ENCODE measurements around the gene TTC7B. TPM values are rescaled to one million over a fixed set of nuclear protein-coding genes. Genes with fewer than 3 reads are reported as not detected.
"Not testable (repeated sequence)": the region's sequence is repeated elsewhere in the genome, so short reads cannot be mapped to it uniquely, and the experiment has no call there.

The TTC7B gene
- total RNA-seq, 4 donors from 2014 or later: 3.3 to 18.1 (median 10.0) TPM

DNA sequence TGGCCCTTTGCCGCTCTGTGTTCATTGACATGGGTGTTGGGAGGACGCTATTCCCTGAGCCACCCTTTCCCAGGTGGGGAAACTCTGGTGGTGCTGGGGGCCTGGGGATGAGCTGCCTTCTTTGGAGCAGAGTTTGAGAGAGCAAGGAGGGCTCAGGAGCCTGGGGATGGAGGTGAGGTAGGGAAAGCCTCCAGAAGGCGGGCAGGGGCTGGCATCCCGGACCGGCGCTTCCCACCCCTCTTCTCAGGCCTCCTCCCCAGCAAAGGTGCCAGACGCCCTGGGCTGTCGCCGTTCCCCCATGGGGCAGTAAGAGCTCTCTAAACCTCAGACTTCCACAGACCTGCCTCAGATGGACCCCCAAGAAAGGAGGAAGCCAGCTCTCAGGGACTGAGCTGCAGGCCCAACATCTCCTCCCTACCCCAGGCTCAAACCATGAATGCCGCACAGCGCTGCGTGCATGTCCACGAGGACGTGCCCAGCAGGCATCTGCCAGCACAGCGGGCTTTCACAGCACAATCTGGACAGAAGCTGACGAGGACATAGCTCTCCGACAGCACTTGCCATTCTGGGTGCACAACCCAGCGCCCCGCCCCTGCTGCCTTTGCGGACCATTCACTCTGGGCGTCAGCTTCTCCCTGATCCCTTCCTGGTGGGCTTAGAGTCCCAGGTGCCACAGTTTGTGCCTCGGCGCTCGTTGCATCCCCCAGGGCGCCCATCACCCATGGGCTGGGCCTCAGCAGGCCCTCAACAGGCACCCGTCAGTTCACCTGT lies 14.9 kb upstream of the TTC7B start:
- no peak for TF ChIP-seq POLR2A (IDR thresholded peaks at IDR 0.05)
- TF ChIP-seq, protein P1, sequence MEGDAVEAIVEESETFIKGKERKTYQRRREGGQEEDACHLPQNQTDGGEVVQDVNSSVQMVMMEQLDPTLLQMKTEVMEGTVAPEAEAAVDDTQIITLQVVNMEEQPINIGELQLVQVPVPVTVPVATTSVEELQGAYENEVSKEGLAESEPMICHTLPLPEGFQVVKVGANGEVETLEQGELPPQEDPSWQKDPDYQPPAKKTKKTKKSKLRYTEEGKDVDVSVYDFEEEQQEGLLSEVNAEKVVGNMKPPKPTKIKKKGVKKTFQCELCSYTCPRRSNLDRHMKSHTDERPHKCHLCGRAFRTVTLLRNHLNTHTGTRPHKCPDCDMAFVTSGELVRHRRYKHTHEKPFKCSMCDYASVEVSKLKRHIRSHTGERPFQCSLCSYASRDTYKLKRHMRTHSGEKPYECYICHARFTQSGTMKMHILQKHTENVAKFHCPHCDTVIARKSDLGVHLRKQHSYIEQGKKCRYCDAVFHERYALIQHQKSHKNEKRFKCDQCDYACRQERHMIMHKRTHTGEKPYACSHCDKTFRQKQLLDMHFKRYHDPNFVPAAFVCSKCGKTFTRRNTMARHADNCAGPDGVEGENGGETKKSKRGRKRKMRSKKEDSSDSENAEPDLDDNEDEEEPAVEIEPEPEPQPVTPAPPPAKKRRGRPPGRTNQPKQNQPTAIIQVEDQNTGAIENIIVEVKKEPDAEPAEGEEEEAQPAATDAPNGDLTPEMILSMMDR (IDR thresholded peaks at IDR 0.05): no peak
- intact Hi-C loops (cut with DNase I): no loop called here
- 84 to 93% methylated on average over 9 to 12 of the region's 26 CpGs for WGBS, 2 donors

GRCh38 chr14:90829677-90830076 lies 13.4 kb upstream of the TTC7B start:
- intact Hi-C loops (cut with DNase I): no loop called here
- no peak overlapping the region for H3K4me3 ChIP-seq
- no peaks in the 10 kb centered on the region for H3K36me3 ChIP-seq
- DNase-seq: no peak
- TF ChIP-seq POLR2A (IDR thresholded peaks at IDR 0.05): no peak
- TF ChIP-seq, protein P1 (IDR thresholded peaks at IDR 0.05): no peak
- H3K9me3 ChIP-seq: no peaks in the 10 kb centered on the region
- peaks cover 4 to 20% (median 7%) of the 10 kb centered on the region in 3 donors for H3K4me1 ChIP-seq
- H3K27ac ChIP-seq: no peak overlapping the region
- H3K27me3 ChIP-seq: no peaks in the 10 kb centered on the region
- WGBS, 2 donors: 92% methylated on average over 4 of the region's 4 CpGs; no CpG with 5 or more reads in 1 of the 2 donors

More for the DNA sequence above, 14.9 kb upstream of the TTC7B start:
- no peak overlapping the region for H3K4me3 ChIP-seq
- no peak overlapping the region for H3K27ac ChIP-seq
- peaks cover 4 to 20% (median 7%) of the 10 kb centered on the region in 3 donors for H3K4me1 ChIP-seq
- no peaks in the 10 kb centered on the region for H3K36me3 ChIP-seq
- DNase-seq: no peak
- no peaks in the 10 kb centered on the region for H3K27me3 ChIP-seq
- no peaks in the 10 kb centered on the region for H3K9me3 ChIP-seq

- no peaks in the 10 kb centered on the region for H3K36me3 ChIP-seq
- intact Hi-C loops (cut with DNase I): no loop called here
- H3K27ac ChIP-seq: peak overlapping the region; percentile 59 to 84 (median 82)
- peaks cover 4 to 20% (median 7%) of the 10 kb centered on the region in 3 donors for H3K4me1 ChIP-seq
- TF ChIP-seq POLR2A (IDR thresholded peaks at IDR 0.05): no peak
- TF ChIP-seq, protein P1 (IDR thresholded peaks at IDR 0.05): no peak
- peak overlapping the region; percentile 17 to 58 (median 45) for H3K4me3 ChIP-seq
- DNase-seq: no peak
- peaks cover 0 to 7% (median 5%) of the 10 kb centered on the region in 3 donors for H3K9me3 ChIP-seq
- 81 to 92% methylated on average over 11 to 15 of the region's 17 CpGs for WGBS, 2 donors
- H3K27me3 ChIP-seq: no peaks in the 10 kb centered on the region
These were observed 12.6 kb upstream of the TTC7B start for GRCh38 chr14:90828642-90829487.

- WGBS, 2 donors: 7 to 8% methylated on average over 9 to 14 of the region's 42 CpGs
These were observed 11.8 kb upstream of the TTC7B start for GRCh38 chr14:90827919-90828610.

DNA sequence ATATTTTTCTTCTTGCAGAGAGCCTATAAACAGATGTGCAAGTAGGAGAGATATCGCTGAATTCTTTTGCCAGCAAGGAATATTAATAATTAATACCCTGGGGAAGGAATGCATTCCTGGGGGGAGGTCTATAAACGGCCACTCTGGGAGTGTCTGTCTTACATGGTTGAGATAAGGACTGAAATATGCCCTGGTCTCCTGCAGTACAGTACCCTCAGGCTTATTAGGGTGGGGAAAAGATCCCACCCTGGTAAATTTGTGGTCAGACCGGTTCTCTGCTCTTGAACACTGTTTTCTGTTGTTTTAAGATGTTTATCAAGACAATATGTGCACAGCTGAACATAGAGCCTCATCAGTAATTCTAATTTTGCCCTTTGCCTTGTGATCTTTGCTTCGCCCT lies 7.3 kb upstream of the TTC7B start:
- DNase-seq; H3K27me3 ChIP-seq; H3K36me3 ChIP-seq; intact Hi-C loops (cut with DNase I); H3K27ac ChIP-seq; H3K4me3 ChIP-seq: not testable (repeated sequence)
- Histone ChIP-seq H3K9me3 (peaks cover 0 to 20% (median 8%) of the 10 kb centered on the region in 3 donors), H3K4me1 (peaks cover 2 to 25% (median 5%) of the 10 kb centered on the region in 3 donors)
- 66 to 69% methylated on average over 4 of the region's 4 CpGs for WGBS, 2 donors

More at GRCh38 chr14:90827919-90828610, 11.8 kb upstream of the TTC7B start:
- Histone ChIP-seq H3K4me3 (peak overlapping the region; percentile 17 to 58 (median 45)), H3K9me3 (peaks cover 0 to 15% (median 8%) of the 10 kb centered on the region in 3 donors), H3K27me3 (no peaks in the 10 kb centered on the region), H3K36me3 (no peaks in the 10 kb centered on the region), H3K4me1 (peaks cover 4 to 20% (median 7%) of the 10 kb centered on the region in 3 donors), H3K27ac (peak overlapping the region; percentile 59 to 84 (median 82))
- intact Hi-C loops (cut with DNase I): no loop called here
- TF ChIP-seq, protein P1 (IDR thresholded peaks at IDR 0.05): no peak
- TF ChIP-seq POLR2A (IDR thresholded peaks at IDR 0.05): peak in 2 of 4 donors; percentile 11 to 40
- DNase-seq: peak; percentile 44

All from esophagus squamous epithelium (tissue), 5 donors.